GM20431 (cell line): ENCODE data around the gene PLAAT2.
"Not testable (repeated sequence)": the region's sequence is repeated elsewhere in the genome, so short reads cannot be mapped to it uniquely, and the experiment has no call there.

Source experiments
- in situ Hi-C: fragments of 300-500 bp; cut with MseI, MboI; formaldehyde crosslinking; loops from one replicate; pipeline ENCODE4 v1.15.0; 2020; ENCODE audit warnings: low sequenced_read_pairs; ENCODE audit not compliant: unreplicated experiment

Gene PLAAT2

DNA sequence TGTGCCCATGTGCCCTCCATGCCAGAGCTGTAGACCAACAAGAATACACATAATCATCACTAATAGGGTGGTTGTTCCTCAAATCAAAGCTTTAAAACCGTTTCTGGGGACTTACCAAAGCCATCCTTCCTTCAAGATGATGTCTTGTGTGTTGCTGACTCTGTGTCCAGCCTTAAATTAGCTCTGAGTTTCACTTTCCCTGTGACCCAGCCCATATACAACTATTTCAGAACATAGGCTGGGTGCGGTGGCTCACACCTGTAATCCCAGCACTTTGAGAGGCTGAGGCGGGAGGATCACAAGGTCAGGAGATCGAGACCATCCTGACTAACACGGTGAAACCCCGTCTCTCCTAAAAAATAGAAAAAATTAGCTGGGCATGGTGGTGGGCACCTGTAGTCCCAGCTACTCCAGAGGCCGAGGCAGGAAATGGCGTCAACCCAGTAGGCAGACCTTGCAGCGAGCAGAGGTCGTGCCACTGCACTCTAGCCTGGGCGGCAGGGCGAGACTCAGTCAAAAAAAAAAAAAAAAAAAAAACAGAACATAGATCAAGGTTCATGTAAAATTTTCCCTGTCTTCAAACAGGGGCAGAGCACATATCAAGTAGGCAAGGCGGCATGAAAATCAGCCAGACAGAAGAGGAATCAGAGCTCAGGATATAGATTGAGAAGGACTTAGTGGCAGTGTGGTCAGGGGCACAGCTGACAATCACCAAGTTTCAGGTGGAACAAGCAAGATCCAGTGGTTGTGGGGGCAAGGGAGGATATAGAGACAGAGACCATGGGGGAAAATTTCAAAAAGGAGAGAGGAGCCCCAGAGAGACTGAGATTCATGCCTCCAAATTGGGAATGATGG, at the start of gene PLAAT2:
Gene PLAAT2, minus strand, starts transcription at position 179 of the 855 bp plus-strand sequence. Its CDS starts 55 bp downstream, at position 124.
- in situ Hi-C loops: no loop called here

DNA sequence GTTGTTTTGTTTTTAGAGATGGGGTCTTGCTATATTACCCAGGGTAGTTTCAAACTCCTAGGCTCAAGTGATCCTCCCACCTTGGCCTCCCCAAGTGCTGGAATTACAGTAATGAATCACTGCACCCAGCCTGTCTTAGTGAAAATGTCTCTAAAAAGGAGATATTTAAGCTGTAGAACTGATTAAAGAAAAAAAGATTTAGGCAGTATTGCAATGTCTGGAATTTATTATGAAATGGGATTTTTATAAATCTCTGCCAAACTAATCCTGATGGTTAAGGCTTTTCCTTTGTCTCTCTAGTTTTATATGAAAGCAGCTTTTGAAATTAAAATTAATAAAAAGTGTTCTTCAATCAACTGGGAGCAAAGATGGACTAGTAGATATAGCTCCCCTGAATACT, 49.0 kb upstream of the PLAAT2 start:
- in situ Hi-C loops: no loop called here

DNA sequence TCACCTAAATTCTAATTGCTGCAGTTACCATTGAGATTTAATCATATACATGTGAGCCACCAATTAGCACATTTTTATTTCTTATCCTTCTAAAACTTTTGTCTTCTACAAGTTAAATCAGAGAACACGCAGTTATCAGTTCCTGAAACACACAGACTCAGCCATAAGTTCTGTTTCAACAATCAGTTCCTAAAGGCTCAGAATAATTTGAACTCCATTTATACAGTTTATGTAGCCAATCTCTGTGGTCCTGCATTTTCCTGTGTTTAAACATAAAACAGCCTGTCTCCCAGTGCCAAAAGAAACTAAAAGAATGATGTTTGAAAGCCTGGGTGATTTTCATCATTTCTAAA, 48.2 kb upstream of the PLAAT2 start:
- in situ Hi-C loops: no loop called here

DNA sequence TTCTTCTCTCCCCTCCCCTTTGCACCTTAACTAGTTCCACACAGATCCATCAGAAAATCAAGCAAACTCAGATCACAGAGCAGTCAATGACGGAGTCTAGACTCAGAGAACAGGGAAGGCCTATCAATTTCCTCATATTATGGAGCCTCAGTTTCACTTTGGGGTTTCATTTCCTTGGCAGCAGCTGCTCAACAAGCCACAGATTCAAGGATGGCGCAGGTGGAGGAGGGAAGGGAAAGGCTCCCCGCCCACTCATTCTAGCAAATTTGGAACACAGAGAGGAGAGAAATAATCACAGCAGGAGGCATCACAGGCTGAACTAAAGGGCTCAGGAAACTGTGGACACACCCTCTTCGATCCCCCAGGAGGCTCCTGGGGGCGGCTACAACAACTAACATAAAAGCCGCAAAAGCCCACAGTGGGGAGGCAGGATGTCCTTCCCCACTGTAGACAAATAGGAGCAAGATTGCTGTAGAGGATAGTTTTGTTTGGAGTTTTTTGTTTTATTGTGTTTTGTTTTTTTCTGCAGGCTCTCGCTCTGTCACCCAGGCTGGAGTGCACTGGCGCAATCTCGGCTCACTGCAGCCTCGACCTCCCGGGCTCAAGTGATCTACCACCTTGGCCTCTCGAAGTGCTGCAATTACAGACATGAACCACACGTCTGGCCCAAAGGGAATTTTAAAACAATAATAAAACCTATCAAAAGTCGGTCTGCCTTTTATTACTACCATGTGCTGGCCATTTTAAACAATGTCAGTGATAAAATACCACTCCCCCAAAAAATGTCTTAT, 47.6 kb upstream of the PLAAT2 start:
- in situ Hi-C loops: no loop called here

DNA sequence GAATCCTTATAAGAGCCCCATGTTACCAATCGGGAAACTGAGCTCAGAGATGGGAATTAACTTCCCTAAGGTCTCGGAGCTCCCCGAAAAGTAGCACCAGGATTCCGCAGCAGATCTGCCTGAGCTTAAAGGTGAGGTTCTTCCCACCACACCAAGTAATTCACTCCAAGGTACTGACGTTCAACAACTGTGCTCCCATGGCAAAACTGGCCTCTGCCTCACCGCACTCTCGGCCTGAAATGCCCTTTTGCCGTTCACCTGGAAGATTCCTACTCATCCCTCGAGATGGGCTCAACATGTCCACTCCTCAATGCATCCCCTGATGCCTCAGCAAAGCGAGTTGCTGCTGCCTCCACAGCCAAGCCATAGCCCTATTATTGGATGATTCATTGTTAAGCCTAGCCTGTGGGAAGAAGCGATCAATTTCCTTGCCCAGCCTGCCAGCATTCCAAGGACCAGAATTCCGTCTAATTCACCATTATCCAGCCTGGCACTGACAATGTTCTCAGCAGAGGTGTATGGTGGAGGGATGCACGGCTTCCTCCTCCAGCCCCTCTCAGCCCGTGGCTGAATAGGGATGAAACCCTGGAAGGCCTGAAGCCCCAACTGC, 46.9 kb upstream of the PLAAT2 start:
- in situ Hi-C loops: no loop called here

DNA sequence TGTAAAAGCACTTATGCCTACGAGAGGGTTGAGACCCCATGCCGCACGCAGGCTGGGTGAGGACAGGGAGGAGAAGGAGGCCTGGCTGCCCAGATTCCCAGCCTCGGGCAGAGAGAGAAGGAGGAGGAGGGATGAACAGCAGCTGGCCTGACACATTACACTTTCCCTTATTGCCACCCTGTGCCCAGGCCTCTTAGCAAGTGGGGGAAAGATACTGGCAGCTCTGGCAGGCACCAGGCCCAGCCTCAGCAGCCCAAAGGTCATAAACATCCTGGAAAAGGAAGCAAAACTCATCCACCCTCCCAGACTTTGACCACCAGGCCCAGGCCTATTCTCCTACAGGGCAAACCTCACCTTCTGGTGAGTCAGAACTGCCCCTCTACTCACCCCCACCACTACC, 46.4 kb upstream of the PLAAT2 start:
- in situ Hi-C loops: no loop called here

DNA sequence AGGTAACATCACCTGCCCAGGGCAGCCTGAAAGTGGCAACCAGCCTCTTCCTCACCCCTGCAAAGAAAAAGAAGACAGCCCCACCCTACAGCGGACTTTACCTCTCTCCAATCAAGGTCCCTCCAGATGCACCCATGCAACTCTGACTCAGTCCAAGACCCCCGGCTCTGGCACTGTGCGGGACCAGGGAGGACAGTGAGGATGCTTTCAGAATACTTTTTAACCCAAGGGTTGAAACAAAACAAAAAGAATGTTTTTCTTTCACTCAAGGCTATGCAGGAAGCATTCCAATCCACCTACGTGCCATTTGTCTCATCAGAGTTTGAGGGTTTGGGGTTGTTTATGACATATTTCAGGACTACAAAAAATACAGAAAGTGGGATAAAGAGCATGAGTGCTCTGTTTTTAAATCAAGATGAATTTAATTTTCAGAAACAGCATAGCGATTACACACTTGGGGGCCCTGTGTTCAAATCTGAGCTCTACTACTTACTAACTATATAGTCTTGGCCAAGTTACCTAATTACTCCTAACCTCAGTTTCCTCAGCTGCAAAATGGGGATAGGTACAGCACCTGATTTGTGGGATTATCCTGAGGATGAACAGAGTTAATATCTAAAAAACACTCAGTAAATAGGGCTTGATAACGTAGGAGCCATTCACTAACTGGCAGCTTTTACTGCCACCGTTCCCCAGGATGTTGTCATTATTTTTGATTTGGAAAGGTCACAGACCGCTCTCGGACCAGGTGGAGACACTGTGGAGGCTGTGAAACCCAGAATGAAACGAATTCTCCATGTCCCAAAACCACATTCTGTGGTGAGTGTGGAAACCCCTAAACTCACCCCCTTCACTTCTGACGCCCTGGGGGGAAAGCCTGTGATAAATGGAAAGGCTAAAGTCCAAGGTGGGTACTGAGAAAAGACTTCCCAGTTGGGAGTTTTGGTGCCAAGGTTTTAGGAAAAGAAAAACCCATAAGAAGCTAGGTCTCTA, 45.5 kb upstream of the PLAAT2 start:
- in situ Hi-C loops: no loop called here

DNA sequence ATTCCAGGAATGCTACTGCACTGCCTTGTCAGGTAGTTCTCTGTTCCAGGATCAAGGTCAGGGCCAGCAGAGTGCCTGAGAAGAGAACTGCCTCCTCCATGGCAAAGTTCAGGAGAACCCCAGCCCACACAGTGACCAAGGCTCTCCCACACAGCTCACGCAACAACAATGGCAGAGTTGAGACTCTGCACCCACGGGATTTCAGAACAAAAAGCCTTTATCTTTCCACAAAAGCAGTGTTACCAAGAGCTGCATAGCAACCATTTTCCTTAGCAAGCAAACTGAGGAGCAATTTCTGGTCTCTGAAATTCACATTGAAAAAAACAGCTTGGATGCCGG, 40.0 kb upstream of the PLAAT2 start:
- in situ Hi-C loops: no loop called here

DNA sequence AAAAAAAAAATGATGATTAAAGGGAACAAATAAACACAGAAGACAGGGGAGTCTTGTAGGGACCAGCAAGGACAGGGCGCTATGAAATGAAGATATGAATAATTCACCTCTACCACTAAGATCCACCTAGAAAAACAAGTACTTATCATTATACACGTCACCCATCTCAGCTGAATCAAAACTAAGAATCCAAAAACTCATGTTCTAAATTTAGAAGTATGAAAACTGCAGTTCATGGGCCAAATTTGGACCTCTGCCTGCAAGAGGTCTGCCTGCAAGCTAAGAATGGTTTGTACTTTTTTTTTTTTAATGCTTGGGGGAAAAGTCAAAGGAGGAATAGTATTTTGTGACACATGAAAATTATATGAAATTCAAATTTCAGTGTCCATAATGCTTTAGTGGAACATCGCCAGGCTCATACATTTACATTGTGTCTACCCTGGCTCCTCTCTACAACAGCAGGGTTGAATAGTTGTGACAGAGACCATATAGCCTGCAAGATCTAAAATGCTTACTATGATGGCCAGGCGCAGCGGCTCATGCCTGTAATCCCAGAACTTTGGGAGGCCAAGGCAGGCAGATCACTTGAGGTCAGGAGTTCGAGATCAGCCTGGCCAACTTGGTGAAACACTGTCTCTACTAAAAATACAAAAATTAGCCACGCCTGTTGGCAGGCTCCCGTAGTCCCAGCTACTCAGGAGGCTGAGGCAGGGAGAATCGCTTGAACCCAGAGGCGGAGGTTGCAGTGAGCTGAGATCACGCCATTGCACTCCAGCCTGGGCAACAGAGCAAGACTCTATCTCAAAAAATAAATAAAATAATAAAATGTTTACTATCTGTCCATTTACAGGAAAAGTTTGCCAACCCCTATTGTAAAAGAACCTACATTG, 39.4 kb upstream of the PLAAT2 start:
- in situ Hi-C loops: not testable (repeated sequence)

DNA sequence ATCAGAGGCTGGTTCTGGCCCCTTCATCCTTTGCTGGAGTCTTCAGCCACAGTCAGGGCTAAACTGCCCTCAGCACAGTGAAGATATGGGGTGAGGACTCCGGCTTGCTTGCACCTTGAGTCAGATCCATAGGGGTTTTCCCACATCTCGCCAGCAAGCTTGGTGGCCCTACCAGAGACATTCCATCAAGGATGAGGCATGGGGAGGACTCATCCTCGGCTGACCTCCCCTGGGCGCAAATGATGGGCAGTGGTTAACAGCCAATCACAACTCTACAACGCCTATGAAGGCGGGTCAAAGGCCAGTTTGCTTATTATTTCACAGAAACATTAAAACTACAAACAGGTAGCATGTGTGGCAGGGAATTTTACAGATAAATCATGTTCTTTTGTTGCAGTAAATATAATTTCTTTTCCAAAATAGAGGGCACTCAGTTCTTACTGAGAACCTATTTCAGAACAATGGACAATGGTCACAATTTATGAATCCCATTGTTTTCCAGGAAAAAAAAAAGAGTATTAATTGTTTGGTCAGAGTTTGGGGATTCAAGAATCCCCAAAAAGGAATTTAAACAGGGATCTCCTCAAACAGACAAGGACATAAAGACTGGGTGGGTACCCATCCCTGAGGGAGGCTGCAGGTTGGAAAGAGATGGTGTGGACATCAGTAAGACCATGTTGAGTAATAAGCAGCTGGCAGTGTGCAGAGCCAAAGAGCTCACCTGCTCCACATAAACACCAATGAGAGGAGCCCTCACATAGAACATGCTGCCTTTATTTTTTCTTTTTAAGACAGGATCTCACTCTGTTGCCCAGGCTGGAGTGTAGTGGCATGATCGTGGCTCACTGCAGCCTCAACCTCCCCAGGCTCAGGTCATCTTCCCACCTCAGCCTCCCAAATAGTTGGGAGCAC, 36.3 kb upstream of the PLAAT2 start:
- in situ Hi-C loops: no loop called here

DNA sequence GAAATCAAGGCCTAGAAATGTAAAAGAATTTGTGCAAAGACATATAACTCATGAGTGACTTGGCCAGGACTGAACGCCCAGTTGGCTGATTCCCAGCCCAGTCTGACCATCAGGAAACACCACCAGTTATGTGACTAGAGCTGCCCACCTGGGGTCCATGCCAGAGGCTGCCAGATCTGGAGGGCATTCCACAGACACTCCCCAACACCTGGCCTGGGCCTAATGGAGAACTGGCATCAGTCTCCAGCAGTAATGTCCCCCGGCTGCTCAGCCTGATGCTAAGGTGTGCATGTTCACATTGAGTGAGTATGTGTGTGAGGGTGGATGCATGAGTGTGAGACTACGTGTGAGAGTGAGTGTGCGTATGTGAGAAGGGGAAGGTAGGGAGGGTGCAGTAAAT, 35.4 kb upstream of the PLAAT2 start:
- in situ Hi-C loops: no loop called here

DNA sequence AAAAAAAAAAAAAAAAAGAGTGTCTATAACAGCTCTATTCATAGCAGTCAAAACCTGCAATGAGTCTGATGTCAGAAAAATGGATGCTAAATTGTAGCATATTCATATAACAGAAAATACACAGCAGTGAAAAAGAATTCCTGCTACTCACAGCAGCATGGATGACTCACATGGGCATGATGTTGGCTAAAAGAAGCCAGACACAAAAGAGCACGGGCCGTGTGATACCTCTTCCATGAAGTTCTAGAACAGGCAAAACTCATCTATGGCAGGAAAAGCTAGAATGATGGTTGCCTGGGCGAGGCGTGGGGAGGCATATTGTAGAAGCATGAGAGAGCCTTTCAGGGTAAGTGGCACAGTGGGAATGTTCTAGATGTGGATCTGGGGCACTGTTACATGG, 32.1 kb upstream of the PLAAT2 start:
- in situ Hi-C loops: no loop called here

DNA sequence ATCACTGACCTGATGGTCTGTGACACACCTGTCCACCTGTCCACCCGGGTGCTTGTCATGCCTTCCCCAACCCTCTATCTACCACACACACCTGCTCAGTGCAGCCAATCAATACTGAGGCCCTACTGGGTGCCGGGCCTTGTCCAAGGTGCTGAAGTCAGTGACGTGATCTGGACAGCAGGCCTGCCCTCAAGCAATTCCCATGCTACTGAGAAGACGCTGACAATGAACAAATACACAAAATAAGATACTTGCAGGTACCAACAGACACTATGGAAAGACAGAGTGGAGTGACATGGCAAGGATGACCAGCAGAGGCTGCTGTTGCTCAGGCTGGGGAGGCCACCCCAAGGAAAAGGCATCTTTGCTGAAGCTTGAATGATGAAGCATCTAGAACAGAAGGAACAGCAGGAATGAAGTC, 29.8 kb upstream of the PLAAT2 start:
- in situ Hi-C loops: no loop called here

DNA sequence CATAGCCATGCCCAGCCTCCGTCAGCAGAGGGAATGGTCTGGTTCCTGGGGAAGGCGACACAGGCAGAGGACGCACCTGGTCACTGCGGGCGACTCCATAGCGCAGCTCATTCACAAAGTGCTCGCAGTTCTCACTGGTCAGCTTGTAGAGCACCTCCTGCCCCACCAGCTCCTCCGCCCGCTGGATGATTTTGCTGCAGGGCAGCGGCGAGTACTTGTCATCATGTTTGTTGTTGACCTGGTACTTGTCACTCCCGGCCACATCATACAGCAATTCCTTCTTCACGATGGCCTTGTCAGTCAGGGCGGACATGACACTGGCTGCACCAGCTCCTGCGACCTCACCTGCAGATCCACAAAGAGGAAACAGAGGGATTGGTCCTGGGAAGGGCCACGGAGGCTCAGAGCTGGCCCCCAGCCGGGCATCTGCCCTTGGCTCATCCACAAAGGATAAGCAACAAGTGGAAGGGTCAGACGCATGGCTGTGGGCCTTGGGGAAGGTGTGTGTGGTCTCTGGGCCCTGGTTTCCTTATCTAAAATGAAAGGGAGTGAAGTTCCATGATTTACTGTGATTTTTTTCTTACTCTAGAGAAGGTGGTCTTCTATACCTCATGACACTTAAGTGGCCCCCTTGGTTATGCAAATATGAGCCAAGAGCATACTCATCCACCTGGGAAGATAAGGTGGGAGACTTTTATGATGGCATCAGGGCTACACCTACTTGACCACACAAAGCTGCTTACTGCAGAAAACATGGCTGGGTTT, 27.0 kb upstream of the PLAAT2 start:
- in situ Hi-C loops: no loop called here

DNA sequence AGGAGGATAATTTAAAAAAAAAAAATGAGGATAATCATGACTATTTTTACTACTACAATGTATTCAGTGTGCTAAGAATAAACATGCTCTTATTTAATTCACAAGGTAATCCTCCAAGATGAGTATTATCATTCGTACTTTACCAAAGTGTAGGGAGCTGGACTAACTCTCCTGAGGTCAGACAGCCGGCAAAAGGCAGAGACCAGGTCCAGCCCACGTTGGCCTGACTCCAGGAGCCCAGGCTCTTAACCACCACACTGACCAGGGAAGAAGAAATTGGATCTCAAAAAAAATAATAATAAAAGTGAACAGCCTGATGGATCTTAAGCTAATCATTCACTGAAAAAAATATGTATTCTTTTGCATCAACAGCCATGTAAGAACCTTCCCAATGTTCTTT, 25.8 kb upstream of the PLAAT2 start:
- in situ Hi-C loops: no loop called here

DNA sequence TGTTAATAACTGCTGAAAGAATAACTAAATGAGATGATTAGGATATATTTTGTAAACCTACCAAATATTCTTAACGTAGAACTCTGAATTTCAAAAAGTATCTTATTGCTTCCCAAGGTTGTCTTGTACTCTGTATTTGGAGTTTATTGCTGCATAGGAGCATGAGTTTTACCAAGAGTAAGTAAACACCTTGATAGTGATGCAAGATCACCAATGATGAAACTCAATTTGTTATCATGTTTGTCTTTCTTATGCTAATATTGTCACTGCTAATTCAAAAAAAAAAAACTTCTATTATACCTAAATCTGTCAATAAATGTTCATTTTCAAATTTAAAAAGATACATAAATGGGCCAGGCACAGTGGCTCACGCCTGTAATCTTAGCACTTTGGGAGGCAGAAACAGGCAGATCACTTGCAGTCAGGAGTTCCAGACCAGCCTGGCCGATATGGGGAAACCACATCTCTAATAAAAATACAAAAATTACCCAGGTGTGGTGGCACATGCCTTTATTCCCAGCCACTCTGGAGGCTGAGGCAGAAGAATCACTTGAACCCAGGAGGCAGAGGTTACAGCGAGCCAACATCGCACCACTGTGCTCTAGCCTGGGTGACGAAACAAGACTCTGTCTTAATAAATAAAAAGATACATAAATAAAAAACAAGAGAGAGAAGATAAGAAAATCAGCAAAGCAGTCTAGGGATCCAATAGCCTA, 23.4 kb upstream of the PLAAT2 start:
- in situ Hi-C loops: no loop called here

DNA sequence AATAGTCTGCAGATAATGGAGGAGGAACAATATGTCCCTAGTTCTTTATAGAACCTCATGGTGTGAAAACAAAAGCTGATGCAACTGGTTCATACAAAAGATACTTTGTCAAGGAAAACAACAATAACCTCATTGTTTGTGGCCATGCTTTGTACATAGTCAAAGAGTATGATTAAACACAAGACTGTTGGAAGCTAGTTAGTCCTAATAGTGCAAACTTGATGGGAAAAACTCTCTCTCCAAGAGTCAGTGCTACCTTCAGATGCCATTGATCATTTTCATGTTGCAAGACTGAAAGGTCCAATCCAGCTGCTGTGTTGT, 20.1 kb upstream of the PLAAT2 start:
- in situ Hi-C loops: no loop called here
